Activated naive CD4-positive, alpha-beta T cell treated with anti-CD3 and anti-CD28 coated beads, Interleukin-2, amount 10 ng/mL, durations not matched to agents 5 hours and 36 hours (primary cell): ENCODE data around the gene FLOT2. TPM values are rescaled to one million over a fixed set of nuclear protein-coding genes. Genes with fewer than 3 reads are reported as not detected.

Source experiments
- microRNA-seq: library from miRNA; unstranded; fragments of <30 nt; microRNA quantifications from one replicate; pipeline ENCODE4 v1.2.0, GENCODE V29; 2022; ENCODE audit warnings: borderline microRNAs expressed, borderline replicate concordance
- total RNA-seq, 2 experiments: library from RNA; stranded (reverse); gene quantifications; one replicate each; pipeline ENCODE4 v1.2.3, GENCODE V29; 2021

FLOT2 gene, protein sequence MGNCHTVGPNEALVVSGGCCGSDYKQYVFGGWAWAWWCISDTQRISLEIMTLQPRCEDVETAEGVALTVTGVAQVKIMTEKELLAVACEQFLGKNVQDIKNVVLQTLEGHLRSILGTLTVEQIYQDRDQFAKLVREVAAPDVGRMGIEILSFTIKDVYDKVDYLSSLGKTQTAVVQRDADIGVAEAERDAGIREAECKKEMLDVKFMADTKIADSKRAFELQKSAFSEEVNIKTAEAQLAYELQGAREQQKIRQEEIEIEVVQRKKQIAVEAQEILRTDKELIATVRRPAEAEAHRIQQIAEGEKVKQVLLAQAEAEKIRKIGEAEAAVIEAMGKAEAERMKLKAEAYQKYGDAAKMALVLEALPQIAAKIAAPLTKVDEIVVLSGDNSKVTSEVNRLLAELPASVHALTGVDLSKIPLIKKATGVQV
- total RNA-seq, result 100 to 1,000 TPM; 200 to 210 TPM

DNA sequence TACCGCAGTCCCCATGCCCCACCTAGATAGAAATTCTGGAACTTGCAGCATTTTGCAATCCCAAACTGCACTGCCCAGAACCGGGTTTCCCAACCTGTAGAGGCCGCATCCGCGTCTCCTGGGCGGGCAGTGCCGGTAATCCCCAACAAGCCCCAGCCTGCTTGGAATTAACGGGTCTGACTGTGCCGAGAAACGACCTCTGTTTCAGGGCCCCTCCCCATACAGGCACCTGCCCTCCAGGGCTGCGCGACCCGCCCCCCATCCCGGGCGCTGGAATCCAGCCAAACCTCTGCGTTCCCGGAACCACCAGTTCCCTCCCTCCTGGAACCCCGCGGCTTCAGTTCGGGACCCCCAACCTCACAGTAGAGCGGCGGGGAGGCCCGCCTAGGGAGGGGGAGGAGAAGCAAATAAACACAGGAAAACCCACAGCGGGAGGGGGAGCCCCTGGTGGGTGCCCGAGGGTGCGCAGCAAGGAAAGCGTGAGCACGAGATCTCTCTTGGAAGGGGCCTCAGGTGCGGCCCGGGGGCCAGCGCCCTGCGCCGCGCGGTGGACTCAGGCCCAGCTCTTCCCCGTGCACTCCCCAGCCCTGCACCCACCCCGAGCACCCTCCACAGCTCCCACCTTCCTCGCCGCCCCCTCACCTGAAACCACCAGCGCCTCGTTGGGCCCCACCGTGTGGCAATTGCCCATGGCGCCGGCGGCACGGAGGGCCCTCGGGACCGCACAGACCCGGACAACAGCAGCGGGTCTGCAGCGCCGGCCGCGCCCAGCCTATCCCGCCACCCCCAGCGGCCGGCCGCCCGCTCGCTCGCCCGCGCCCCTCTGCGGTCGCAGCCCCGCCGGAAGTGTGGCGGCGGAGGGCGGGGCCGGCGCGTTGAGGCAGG, at the start of gene FLOT2:
Gene FLOT2 (minus strand): TSS at position 850 of the 885 bp plus-strand sequence. CDS start 159 bp downstream, at position 691.

DNA sequence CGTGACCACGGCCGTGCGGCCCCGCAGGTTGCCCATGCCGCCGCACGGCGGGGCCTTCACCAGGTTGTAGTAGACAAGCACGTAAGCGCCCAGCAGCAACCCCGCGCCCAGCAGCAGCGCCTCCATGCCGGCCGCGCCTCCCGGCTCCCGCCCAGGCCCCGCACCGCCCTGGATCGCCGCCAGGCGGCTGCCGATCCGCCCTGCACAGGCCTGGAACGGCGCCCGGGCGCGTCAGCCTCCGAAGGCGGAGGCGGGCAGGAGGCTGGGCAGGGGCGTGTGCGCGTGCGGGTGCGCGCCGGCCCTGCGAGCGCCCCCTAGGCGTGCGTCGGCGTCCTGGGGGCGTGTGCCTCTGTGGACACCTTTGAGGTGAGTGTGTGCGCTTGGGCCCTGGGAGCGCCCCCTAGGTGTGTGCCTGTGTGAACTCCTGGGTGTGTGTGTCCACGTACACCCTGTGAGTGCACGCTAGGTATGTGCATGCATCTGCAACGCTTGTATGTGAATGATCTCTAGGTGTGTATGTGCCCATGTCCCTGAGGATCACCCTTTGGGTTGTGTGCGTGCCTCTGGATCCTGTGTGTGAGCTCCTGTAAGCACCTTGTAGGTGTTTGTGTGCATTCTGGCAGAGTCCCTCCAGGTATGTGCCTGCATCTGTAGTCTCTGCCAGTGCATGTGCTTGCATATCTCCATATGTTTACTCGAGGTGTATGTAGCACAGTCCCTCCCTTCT, 5.4 kb upstream of the FLOT2 start, which contains the start of gene DHRS13:
Gene DHRS13 (minus strand): TSS at position 261 of the 727 bp plus-strand sequence. CDS start 135 bp downstream, at position 126.

DNA sequence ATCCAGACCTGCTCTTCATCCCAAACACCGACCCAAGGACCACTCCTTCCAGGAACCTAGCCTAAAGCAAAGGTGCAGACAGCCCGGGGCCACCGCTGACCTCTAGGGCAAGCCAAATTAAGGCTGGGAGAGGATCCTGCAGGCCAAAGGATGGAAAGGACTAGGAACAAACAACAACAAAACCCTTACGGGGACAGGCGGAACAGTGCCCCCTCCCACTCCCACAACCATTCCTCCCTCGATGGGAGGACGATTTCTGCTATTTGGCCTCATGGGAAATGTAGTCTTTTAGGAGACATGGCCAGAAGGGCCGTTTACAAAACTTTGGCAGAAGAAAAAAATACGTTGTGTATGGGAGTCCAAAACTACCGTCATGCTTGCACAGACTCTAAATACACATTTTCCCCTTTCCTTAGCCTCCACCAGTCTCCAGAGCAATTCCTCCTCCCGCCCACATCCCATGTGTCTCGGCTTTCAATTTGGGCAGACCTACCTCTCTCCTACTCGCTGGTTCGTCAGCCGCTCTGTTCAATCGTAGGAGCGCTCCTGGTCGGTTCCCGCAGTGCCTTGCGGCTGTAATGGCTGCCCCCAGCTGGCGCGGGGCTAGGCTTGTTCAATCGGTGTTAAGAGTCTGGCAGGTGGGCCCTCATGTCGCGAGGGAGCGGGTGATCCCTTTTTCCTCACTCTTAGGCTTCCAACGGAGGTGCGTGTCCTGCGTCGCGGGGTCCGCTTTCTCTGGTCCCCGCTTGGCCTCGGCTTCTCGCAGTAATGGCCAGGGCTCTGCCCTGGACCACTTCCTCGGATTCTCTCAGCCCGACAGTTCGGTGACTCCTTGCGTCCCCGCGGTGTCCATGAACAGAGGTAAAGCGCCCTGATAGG, 42.8 kb downstream of the FLOT2 start, which contains the start of gene ERAL1:
Gene ERAL1 (plus strand): TSS at position 560 of the 879 bp plus-strand sequence. CDS start 19 bp downstream, at position 579.

DNA sequence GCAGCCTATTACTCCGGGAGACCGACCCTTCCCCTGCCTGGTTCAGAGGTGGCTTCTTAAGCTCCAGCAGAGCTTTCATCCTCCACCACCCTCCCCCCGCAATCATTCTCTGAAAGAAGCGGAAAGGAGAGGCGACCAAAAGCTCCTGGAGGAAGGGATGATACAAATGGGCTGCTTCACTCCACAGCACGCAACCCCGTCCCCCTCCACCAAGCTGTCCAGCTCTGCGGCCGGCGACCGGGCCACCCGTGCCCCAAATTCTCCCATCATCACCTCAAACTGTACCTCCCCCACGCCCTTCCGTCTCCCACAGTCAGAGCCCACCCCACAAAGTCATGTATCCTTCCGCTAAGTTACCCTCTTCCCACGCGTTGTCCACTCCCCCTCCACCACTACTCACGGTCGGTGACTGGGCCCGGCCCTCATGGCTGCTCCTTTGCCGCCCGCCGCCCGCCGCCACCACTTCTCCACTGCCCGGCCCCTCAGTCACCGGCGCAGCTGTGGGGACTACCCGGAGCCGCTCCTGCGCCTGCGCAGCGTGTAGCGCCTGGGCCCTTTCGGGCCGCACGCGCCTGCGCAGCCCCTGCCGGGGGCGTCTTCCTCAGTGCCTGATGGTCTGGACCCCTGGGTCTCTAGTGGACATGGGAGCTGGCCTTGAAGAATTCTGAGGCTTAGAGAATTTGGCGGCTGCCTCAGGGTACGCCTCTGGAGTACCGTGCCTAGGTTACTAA, 55.1 kb downstream of the FLOT2 start, which contains the start of gene FAM222B:
Gene FAM222B (minus strand): TSS at position 509 of the 731 bp plus-strand sequence. CDS start 76,123 bp downstream, outside the sequence.

Small RNA genes within 50 kb of the gene (microRNA-seq; reads per million reads assigned to microRNA genes)
- not detected for gene MIR451B

Other genes starting within 250 kb of the FLOT2 start
- gene SDF2, start 235.8 kb downstream of the FLOT2 start, total RNA-seq, result 10 to 100 TPM; 42.3 to 43.1 TPM
- gene SUPT6H, start 235.5 kb downstream of the FLOT2 start, total RNA-seq, result 10 to 100 TPM; 66.4 to 70.2 TPM
- gene PROCA1, start 185.8 kb downstream of the FLOT2 start, total RNA-seq, result 1 to 10 TPM; 7.3 to 8.2 TPM
- 10 to 100 TPM in 1 of 2 experiments, 1 to 10 TPM in 1; 9.8 to 11.8 TPM for gene RAB34, start 179.9 kb downstream of the FLOT2 start, total RNA-seq
- 1,000 to 10,000 TPM; 2,967 to 3,139 TPM for gene RPL23A, start 177.7 kb downstream of the FLOT2 start, total RNA-seq
- gene TLCD1, start 171.5 kb downstream of the FLOT2 start, total RNA-seq, result 1 to 10 TPM; 1.3 to 2.2 TPM
- gene NEK8, start 168.9 kb downstream of the FLOT2 start, total RNA-seq, result 1 to 10 TPM; 7.1 to 7.4 TPM
- gene TRAF4, start 153.7 kb downstream of the FLOT2 start, total RNA-seq, result 10 to 100 TPM; 46.4 to 51.9 TPM
- gene FAM222B, start 54.9 kb downstream of the FLOT2 start, total RNA-seq, result 10 to 100 TPM; 16.8 to 18.7 TPM
- gene ERAL1, start 42.7 kb downstream of the FLOT2 start, total RNA-seq, result 10 to 100 TPM; 32.4 to 38.9 TPM
- gene DHRS13, start 5.3 kb upstream of the FLOT2 start, total RNA-seq, result 10 to 100 TPM; 29.7 to 30.2 TPM
- 10 to 100 TPM; 72.6 to 72.9 TPM for gene PHF12, start 53.8 kb upstream of the FLOT2 start, total RNA-seq
- not detected for gene SEZ6, start 108.3 kb upstream of the FLOT2 start, total RNA-seq
- 1 to 10 TPM in 1 of 2 experiments, under 1 TPM in 1; 0.96 to 2.0 TPM for gene PIPOX, start 145.4 kb upstream of the FLOT2 start, total RNA-seq